Lung (tissue), 12 donors: ENCODE measurements around the gene ZBTB3. TPM values are rescaled to one million over a fixed set of nuclear protein-coding genes. Genes with fewer than 3 reads are reported as not detected.
"Not testable (repeated sequence)": the region's sequence is repeated elsewhere in the genome, so short reads cannot be mapped to it uniquely, and the experiment has no call there.

Experiments used
- ATAC-seq: fragments of 200-7000 bp; cut with Tn5 transposase; one replicate; pipeline ENCODE4 v1.9.1; 2020; ENCODE audit warnings: moderate number of reproducible peaks; ENCODE audit not compliant: insufficient read depth, low FRiP score
- DNase-seq, 3 donors: peaks; one replicate each; pipeline ENCODE4 v3.0.0-alpha.2; 2013 to 2017
- H3K27ac ChIP-seq, 2 donors: one replicate each; pipeline ENCODE4 v1.5.1; 2013; ENCODE audit warnings: mild to moderate bottlenecking in 2 of 2, moderate library complexity in 2 of 2, control low read depth in 1 of 2, inconsistent platforms in 1 of 2, low read depth in 1 of 2, low read length in 1 of 2
- H3K27me3 ChIP-seq, 3 donors: one replicate each; pipeline ENCODE4 v1.5.1; 2013; ENCODE audit warnings: low read length in 2 of 3; ENCODE audit not compliant: control insufficient read depth in 3 of 3, insufficient read depth in 3 of 3
- H3K36me3 ChIP-seq, 4 donors: one replicate each; pipeline ENCODE4 v1.5.1; 2013; ENCODE audit warnings: low read length in 4 of 4, mild to moderate bottlenecking in 1 of 4, moderate library complexity in 1 of 4; ENCODE audit not compliant: control insufficient read depth in 4 of 4, insufficient read depth in 4 of 4
- H3K4me1 ChIP-seq, 5 donors: one replicate each; pipeline ENCODE4 v1.5.1; 2013; ENCODE audit warnings: low read length in 5 of 5, mild to moderate bottlenecking in 2 of 5, moderate library complexity in 1 of 5; ENCODE audit not compliant: control insufficient read depth in 5 of 5, insufficient read depth in 5 of 5
- H3K4me3 ChIP-seq: one replicate; pipeline ENCODE4 v1.5.1; 2013; ENCODE audit warnings: mild to moderate bottlenecking, control low read depth, moderate library complexity
- H3K9ac ChIP-seq, 2 donors: one replicate each; pipeline ENCODE4 v1.5.1; 2013; ENCODE audit warnings: low read length in 2 of 2, control low read depth in 1 of 2; ENCODE audit not compliant: insufficient read depth in 1 of 2
- H3K9me3 ChIP-seq, 4 donors: one replicate each; pipeline ENCODE4 v1.5.1; 2013; ENCODE audit warnings: low read length in 3 of 4, mild to moderate bottlenecking in 1 of 4, moderate library complexity in 1 of 4; ENCODE audit not compliant: control insufficient read depth in 4 of 4, insufficient read depth in 3 of 4
- WGBS, 2 donors: extraction: QIAGEN DNeasy Blood & Tissue Kit; methylation state at CpG; one replicate each; pipeline ENCODE4 v1.1.7; 2013; 5-methylcytosine and 5-hydroxymethylcytosine counted together
- polyA plus RNA-seq, 2 donors: library from polyadenylated mRNA; stranded (reverse); fragments of 200-250 nt; gene quantifications; one replicate each; pipeline ENCODE4 v1.2.1, GENCODE V29; 2013
- total RNA-seq, 2 donors: library from RNA; depleted of rRNA in 1 of 2; stranded (reverse); fragments of >200 nt in 1 of 2; gene quantifications; one replicate each; pipeline ENCODE4 v1.2.1, GENCODE V29; 2014 to 2021
- TF ChIP-seq, protein P1 (sequence below): IDR thresholded peaks from 2 replicates; pipeline ENCODE4 v1.5.1; 2012; ENCODE audit warnings: mild to moderate bottlenecking; ENCODE audit errors: control extremely low read depth, extremely low read depth
- donor health status: control.
- donor health status: control.
- donor health status: Bipolar disorder and iron deficiency.
- donor health status: healthy.
- donor health status: DM: yes; HTN: yes; CAD: no.

The ZBTB3 gene
- total and polyA plus RNA-seq, 4 donors = 2.1 to 12.9 (median 7.4) TPM

DNA sequence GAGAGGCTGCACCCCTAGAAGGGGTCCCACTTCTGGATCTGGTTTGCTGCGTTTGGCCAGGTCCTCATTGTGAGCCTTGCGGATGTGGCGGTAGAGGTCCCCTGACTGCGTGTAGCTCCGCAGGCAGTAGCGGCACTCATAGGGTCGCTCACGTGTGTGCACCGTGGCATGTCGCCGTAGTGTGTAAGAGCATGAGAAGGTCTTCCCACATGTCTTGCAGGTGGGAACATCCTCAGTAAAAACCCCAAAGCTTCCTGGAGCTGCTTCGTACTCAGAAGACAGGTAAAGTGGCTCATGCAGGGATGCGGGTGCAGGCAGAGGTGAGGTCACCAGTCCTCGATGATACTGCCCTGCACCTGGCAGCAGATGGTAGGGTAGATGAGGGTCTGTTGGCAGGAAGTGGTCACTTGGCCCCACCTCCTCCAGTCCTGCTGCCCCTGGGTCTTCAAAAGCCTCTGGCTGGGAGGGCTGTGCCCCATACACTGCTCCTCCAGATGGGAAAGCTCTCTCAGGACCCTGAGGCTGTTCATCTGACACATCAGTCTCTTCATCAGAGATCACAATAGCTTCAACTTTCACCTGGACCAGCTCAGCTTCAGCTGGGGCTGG is 1.7 kb downstream of the ZBTB3 start:
- H3K27ac ChIP-seq = no peak overlapping the region
- TF ChIP-seq, protein P1, sequence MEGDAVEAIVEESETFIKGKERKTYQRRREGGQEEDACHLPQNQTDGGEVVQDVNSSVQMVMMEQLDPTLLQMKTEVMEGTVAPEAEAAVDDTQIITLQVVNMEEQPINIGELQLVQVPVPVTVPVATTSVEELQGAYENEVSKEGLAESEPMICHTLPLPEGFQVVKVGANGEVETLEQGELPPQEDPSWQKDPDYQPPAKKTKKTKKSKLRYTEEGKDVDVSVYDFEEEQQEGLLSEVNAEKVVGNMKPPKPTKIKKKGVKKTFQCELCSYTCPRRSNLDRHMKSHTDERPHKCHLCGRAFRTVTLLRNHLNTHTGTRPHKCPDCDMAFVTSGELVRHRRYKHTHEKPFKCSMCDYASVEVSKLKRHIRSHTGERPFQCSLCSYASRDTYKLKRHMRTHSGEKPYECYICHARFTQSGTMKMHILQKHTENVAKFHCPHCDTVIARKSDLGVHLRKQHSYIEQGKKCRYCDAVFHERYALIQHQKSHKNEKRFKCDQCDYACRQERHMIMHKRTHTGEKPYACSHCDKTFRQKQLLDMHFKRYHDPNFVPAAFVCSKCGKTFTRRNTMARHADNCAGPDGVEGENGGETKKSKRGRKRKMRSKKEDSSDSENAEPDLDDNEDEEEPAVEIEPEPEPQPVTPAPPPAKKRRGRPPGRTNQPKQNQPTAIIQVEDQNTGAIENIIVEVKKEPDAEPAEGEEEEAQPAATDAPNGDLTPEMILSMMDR = no peak

DNA sequence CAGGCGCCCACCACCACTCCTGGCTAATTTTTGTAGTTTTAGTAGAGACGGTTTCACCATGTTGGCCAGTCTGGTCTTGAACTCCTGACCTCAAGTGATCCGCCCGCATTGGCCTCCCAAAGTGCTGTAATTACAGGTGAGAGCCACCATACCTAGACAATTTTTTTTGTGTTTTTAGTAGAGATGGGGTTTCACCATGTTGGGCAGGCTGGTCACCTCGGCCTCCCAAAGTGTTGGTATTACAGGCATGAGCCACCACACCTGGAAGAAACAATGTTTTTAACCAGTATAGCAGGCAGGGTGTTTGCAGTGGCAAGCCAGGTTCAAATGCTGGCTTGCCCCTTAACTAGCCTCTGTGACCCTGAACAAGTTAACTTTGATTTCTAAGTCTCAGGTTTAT is 4.0 kb downstream of the ZBTB3 start:
- DNase-seq, ATAC-seq, H3K9ac ChIP-seq, H3K4me3 ChIP-seq, H3K27ac ChIP-seq, H3K27me3 ChIP-seq, H3K9me3 ChIP-seq: not testable (repeated sequence)
- peaks cover 0 to 11% (median 0%) of the 10 kb centered on the region in 5 donors for H3K4me1 ChIP-seq
- WGBS, 2 donors = 97% methylated on average over 5 of the region's 5 CpGs
- peaks cover 0 to 20% (median 13%) of the 10 kb centered on the region in 4 donors for H3K36me3 ChIP-seq

More for the DNA sequence above, 1.7 kb downstream of the ZBTB3 start:
- Histone ChIP-seq H3K4me3 (no peak overlapping the region), H3K36me3 (peaks cover 0 to 20% (median 11%) of the 10 kb centered on the region in 4 donors), H3K9me3 (no peaks in the 10 kb centered on the region), H3K27me3 (no peaks in the 10 kb centered on the region), H3K4me1 (peaks cover 0 to 11% (median 0%) of the 10 kb centered on the region in 5 donors), H3K9ac (no peak overlapping the region)
- ATAC-seq (no peak), DNase-seq (no peak)
- WGBS, 2 donors = 94 to 95% methylated on average over 14 of the region's 14 CpGs

DNA sequence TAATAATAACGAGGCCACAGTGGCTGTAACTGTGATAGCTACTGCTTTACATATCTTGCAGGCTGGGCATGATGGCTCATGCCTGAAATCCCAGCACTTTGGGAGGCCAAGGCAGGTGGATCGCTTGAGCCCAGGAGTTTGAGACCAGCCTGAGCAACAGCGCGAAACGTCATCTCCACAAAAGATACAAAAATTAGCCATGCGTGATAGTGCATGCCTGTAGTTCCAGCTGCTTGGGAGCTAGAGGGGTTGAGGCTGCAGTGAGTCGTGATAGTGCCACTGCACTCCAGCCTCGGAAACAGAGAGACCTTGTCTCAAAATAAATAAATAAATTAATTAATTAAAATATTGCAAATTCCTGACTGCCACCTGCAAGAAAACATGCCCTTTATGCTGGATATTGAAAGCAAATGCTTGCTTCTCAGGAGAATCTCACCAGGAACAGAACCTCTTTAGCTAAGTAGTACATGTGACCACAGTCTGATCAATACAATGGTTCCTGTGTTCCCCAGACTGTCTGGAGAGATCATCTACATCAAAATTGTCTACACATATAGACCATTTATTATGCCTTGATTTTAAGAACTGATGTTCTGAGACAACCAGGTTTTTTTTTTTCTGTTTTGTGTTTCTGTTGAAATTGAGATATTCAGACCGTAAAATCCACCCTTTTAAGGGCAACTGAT is 6.3 kb downstream of the ZBTB3 start:
- Histone ChIP-seq H3K9ac (no peak overlapping the region), H3K9me3 (no peaks in the 10 kb centered on the region), H3K4me3 (no peak overlapping the region), H3K4me1 (no peaks in the 10 kb centered on the region), H3K27ac (no peak overlapping the region), H3K27me3 (no peaks in the 10 kb centered on the region), H3K36me3 (peaks cover 0 to 15% (median 10%) of the 10 kb centered on the region in 4 donors)
- DNase-seq (no peak), ATAC-seq (no peak)
- 86 to 92% methylated on average over 9 of the region's 9 CpGs for WGBS, 2 donors
- TF ChIP-seq, protein P1 = no peak

DNA sequence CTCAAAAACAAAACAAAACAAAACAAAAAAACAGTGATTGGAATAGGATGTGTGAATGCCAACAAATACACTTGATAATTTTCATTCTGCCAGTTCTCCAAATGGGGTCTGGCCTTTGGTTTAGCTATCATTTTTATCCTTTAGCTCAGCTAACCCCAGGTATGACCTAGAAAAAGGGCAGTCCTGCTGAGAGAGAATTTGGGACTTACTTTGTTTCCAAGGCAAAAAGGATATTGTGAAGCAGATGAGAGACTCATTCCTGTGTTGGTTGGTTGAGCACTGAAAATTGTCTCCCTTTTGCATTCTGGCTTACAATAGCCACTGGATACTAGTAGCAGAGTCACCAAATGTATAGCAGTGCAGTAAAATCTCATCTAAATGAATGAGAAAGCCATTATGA is 16.8 kb downstream of the ZBTB3 start:
- Histone ChIP-seq H3K36me3 (peaks cover 16 to 35% (median 21%) of the 10 kb centered on the region in 4 donors), H3K4me1 (no peaks in the 10 kb centered on the region)
- ATAC-seq = no peak

More for the DNA sequence above, 16.8 kb downstream of the ZBTB3 start:
- H3K9me3 ChIP-seq = no peaks in the 10 kb centered on the region
- H3K27ac ChIP-seq = no peak overlapping the region
- no peaks in the 10 kb centered on the region for H3K27me3 ChIP-seq
- H3K9ac ChIP-seq = no peak overlapping the region
- TF ChIP-seq, protein P1 = no peak
- DNase-seq = no peak
- H3K4me3 ChIP-seq = no peak overlapping the region
